Measurements from ENCODE around the gene EIF3L. TPM values are rescaled to one million over a fixed set of nuclear protein-coding genes. Genes with fewer than 3 reads are reported as not detected.

The EIF3L gene
- total and polyA plus RNA-seq, 9 of the 15 experiments (the other 6 are each of a cell fraction or from before 2014, with no cell fraction given), result 257 to 699 (median 368) TPM

GRCh38 chr22:37925330-37925729, 76.1 kb downstream of the EIF3L start:
- POLR2A ChIA-PET, result interaction anchor here (0.7 kb wide), 1 partner anchor 198 kb away, joined by 3 read pairs; no protein-coding TSS in a partner anchor
- H2AFZ ChIP-seq (ENCODE audit: low read depth, low read length), result no peak overlapping the region
- peaks cover 18% of the 10 kb centered on the region; the same call in 2 of the 3 replicates for H3K36me3 ChIP-seq (ENCODE audit: control insufficient read depth, insufficient read depth, low read length)
- no peaks in the 10 kb centered on the region for H3K9me1 ChIP-seq (ENCODE audit: control insufficient read depth, insufficient read depth, low read length)
- DNase-seq (ENCODE audit: extremely low read depth in 1 of 4, low spot score in 3 of 4) (no peak), ATAC-seq (no peak), FAIRE-seq (no peak)
- in situ Hi-C loops (cut with MboI), result no loop called here
- H3K9ac ChIP-seq (ENCODE audit: insufficient read depth in 1 of 2, low read depth in 2 of 2, low read length in 2 of 2), result no peak overlapping the region
- intact Hi-C loops (cut with micrococcal nuclease), result no loop called here
- peaks cover 0 to 12% of the 10 kb centered on the region in 2 experiments; a peak in 1 of 5 replicates for H3K4me1 ChIP-seq (replicated peaks in 1 of 2; ENCODE audit: control insufficient read depth in 2 of 2, insufficient read depth in 2 of 2, low read length in 2 of 2)
- WGBS (ENCODE audit: insufficient coverage, low coverage, missing lambda C conversion rate), result 41% methylated on average over 2 of the region's 3 CpGs
- no peaks in the 10 kb centered on the region for H3K27me3 ChIP-seq (ENCODE audit: control insufficient read depth in 2 of 2, insufficient read depth in 2 of 2, low read length in 2 of 2)
- no peak overlapping the region for H3K27ac ChIP-seq (ENCODE audit: extremely low read depth, low read depth, low read length)
- no peak overlapping the region for H3K4me3 ChIP-seq
- TF ChIP-seq DIDO1 (tag; IDR thresholded peaks at IDR 0.05; ENCODE audit: low read depth), result no peak
- no peak for TF ChIP-seq MYC (IDR thresholded peaks at IDR 0.05; ENCODE audit: low read depth, low read length)
- no peak for TF ChIP-seq MYC (CRISPR knock-in tag; IDR thresholded peaks at IDR 0.05; ENCODE audit: borderline replicate concordance, low read depth)
- TF ChIP-seq NCOA1 (IDR thresholded peaks at IDR 0.05; ENCODE audit: low read depth), result no peak
- H3K79me2 ChIP-seq (ENCODE audit: control insufficient read depth, insufficient read depth, low read length), result no peaks in the 10 kb centered on the region
- H4K20me1 ChIP-seq (replicated peaks; ENCODE audit: control insufficient read depth, insufficient read depth, low read length), result no peaks in the 10 kb centered on the region
- H3K9me3 ChIP-seq (replicated peaks; ENCODE audit: control insufficient read depth, insufficient read depth, low read depth, low read length), result no peaks in the 10 kb centered on the region
- CTCF ChIA-PET (ENCODE audit: low intra/inter-chr PET ratio), result no interaction called here
- H3K4me2 ChIP-seq (ENCODE audit: insufficient read depth, low read length), result no peak overlapping the region
- BruUV-seq (replicated peaks), result no TSS peak

GRCh38 chr22:37925767-37926166, 76.5 kb downstream of the EIF3L start:
- Histone ChIP-seq H3K9me3 (replicated peaks; ENCODE audit: control insufficient read depth, insufficient read depth, low read depth, low read length) (no peaks in the 10 kb centered on the region), H3K9ac (ENCODE audit: insufficient read depth in 1 of 2, low read depth in 2 of 2, low read length in 2 of 2) (no peak overlapping the region; a peak in 1 of 4 replicates), H3K36me3 (ENCODE audit: control insufficient read depth, insufficient read depth, low read length) (peaks cover 18% of the 10 kb centered on the region; the same call in 2 of the 3 replicates), H3K79me2 (ENCODE audit: control insufficient read depth, insufficient read depth, low read length) (no peaks in the 10 kb centered on the region), H3K27ac (ENCODE audit: extremely low read depth, low read depth, low read length) (no peak overlapping the region), H3K4me2 (ENCODE audit: insufficient read depth, low read length) (no peak overlapping the region), H3K4me3 (no peak overlapping the region), H3K4me1 (replicated peaks in 1 of 2; ENCODE audit: control insufficient read depth in 2 of 2, insufficient read depth in 2 of 2, low read length in 2 of 2) (peaks cover 0 to 15% of the 10 kb centered on the region in 2 experiments; a peak in 2 of 5 replicates), H4K20me1 (replicated peaks; ENCODE audit: control insufficient read depth, insufficient read depth, low read length) (no peaks in the 10 kb centered on the region), H3K9me1 (ENCODE audit: control insufficient read depth, insufficient read depth, low read length) (no peaks in the 10 kb centered on the region), H2AFZ (ENCODE audit: low read depth, low read length) (no peak overlapping the region), H3K27me3 (ENCODE audit: control insufficient read depth in 2 of 2, insufficient read depth in 2 of 2, low read length in 2 of 2) (no peaks in the 10 kb centered on the region)
- no TSS peak for BruUV-seq (replicated peaks)
- WGBS (ENCODE audit: insufficient coverage, low coverage, missing lambda C conversion rate), result no CpG with 5 or more reads among the region's 15 CpGs
- in situ Hi-C loops (cut with MboI), result no loop called here
- ATAC-seq (no peak), FAIRE-seq (no peak), DNase-seq (ENCODE audit: extremely low read depth in 1 of 4, low spot score in 3 of 4) (no peak)
- ChIA-PET CTCF (ENCODE audit: low intra/inter-chr PET ratio) (no interaction called here), POLR2A (interaction anchor here (0.7 kb wide), 1 partner anchor 198 kb away, joined by 3 read pairs; no protein-coding TSS in a partner anchor)
- intact Hi-C loops (cut with micrococcal nuclease), result no loop called here
- no peak for TF ChIP-seq RBM14 (IDR thresholded peaks at IDR 0.05; ENCODE audit: borderline replicate concordance, insufficient read depth, low read depth, low read length)
- no peak for TF ChIP-seq ATF1 (CRISPR knock-in tag; IDR thresholded peaks at IDR 0.05)
- TF ChIP-seq ATF1 (tag; IDR thresholded peaks at IDR 0.05), result no peak
- TF ChIP-seq ZNF766 (CRISPR knock-in tag; conservative IDR thresholded peaks at IDR 0.05), result no peak
- no peak for TF ChIP-seq E2F1 (CRISPR knock-in tag; IDR thresholded peaks at IDR 0.05)
- TF ChIP-seq CREB5 (CRISPR knock-in tag; IDR thresholded peaks at IDR 0.05), result no peak
- no peak for TF ChIP-seq ZNF263 (CRISPR knock-in tag; IDR thresholded peaks at IDR 0.05; ENCODE audit: borderline replicate concordance)
- TF ChIP-seq JUN (IDR thresholded peaks at IDR 0.05; ENCODE audit: borderline replicate concordance, low read depth, low read length), result no peak
- no peak for TF ChIP-seq JUN (CRISPR knock-in tag; IDR thresholded peaks at IDR 0.05; ENCODE audit: borderline replicate concordance)
- TF ChIP-seq MAFK (IDR thresholded peaks at IDR 0.05; ENCODE audit: low read length), result no peak
- no peak for TF ChIP-seq RAD51 (IDR thresholded peaks at IDR 0.05; ENCODE audit: borderline replicate concordance, low read depth)
- TF ChIP-seq ZNF561 (CRISPR knock-in tag; conservative IDR thresholded peaks at IDR 0.05), result no peak

All from K562 (cell line).